22Rv1 (cell line): ENCODE data around the gene GNG11.

Experiments
- H3K27ac ChIP-seq: fragments of 450-650 bp; 2 replicates; pipeline ENCODE4 v1.5.1; 2017
- CTCF ChIP-seq: fragments of 450-650 bp; IDR thresholded peaks from 2 replicates; pipeline ENCODE4 v1.5.1; 2017; ENCODE audit warnings: mild to moderate bottlenecking
- ZFX ChIP-seq: fragments of 450-650 bp; IDR thresholded peaks from 2 replicates; pipeline ENCODE4 v1.6.1; 2017; ENCODE audit warnings: antibody characterized with exemption, borderline replicate concordance

Gene GNG11

GRCh38 chr7:93927585-93927984, 6.0 kb downstream of the GNG11 start:
- no peak overlapping the region for H3K27ac ChIP-seq
- TF ChIP-seq ZFX = no peak
- TF ChIP-seq CTCF = no peak

GRCh38 chr7:93931655-93932054, 10.1 kb downstream of the GNG11 start:
- TF ChIP-seq ZFX (no peak), CTCF (no peak)
- no peak overlapping the region for H3K27ac ChIP-seq

- TF ChIP-seq ZFX (no peak), CTCF (no peak)
- H3K27ac ChIP-seq = no peak overlapping the region
Observed at GRCh38 chr7:93933156-93933555, 11.6 kb downstream of the GNG11 start.

- TF ChIP-seq CTCF (no peak), ZFX (no peak)
- no peak overlapping the region for H3K27ac ChIP-seq
Observed at GRCh38 chr7:93935102-93935501, 13.6 kb downstream of the GNG11 start.

- TF ChIP-seq CTCF (no peak), ZFX (no peak)
- no peak overlapping the region for H3K27ac ChIP-seq
Observed at GRCh38 chr7:93937818-93938217, 16.3 kb downstream of the GNG11 start.

GRCh38 chr7:93938293-93938692, 16.8 kb downstream of the GNG11 start:
- H3K27ac ChIP-seq = no peak overlapping the region
- TF ChIP-seq CTCF = no peak
- no peak for TF ChIP-seq ZFX

- TF ChIP-seq CTCF = no peak
- no peak for TF ChIP-seq ZFX
- no peak overlapping the region for H3K27ac ChIP-seq
Observed at GRCh38 chr7:93941945-93942344, 20.4 kb downstream of the GNG11 start.
